A673 (cell line): ENCODE data around the gene SKP1. TPM values are rescaled to one million over a fixed set of nuclear protein-coding genes. Genes with fewer than 3 reads are reported as not detected.
A peak's percentile ranks its signal among the peaks of the same experiment; 100 is the strongest.

Source experiments
- BruUV-seq: library from RNA; stranded (reverse); fragments of 400-500 nt; replicated peaks from 2 replicates; lab custom pipeline; 2021; lab: Mats Ljungman, UMichigan
- CTCF ChIA-PET: fragments of 300-600 bp; sonication (Branson Sonifier 250); formaldehyde crosslinking; loops from one replicate; lab custom pipeline; 2022; ENCODE audit warnings: antibody characterized with exemption; lab: Charles Lee
- POLR2A ChIA-PET: fragments of 300-600 bp; sonication (Branson Sonifier 250); formaldehyde crosslinking; loops from one replicate; lab custom pipeline; 2022; ENCODE audit warnings: antibody characterized with exemption; ENCODE audit not compliant: low non-redundant PET; lab: Charles Lee
- DNase-seq: peaks from one replicate; pipeline ENCODE4 v3.0.0-alpha.2; 2015; ENCODE audit warnings: low spot score
- H3K27ac ChIP-seq: fragments of 200-600 bp; sonication (generic); 2 replicates; pipeline ENCODE4 v1.5.1; 2016; ENCODE audit warnings: mixed run types, low read depth, mild to moderate bottlenecking, mixed read lengths, antibody characterized with exemption, low read length; ENCODE audit not compliant: poor library complexity, severe bottlenecking
- H3K27me3 ChIP-seq: fragments of 200-600 bp; sonication (generic); replicated peaks from 2 replicates; pipeline ENCODE4 v1.6.1; 2017; ENCODE audit warnings: mixed run types, low read depth, mild to moderate bottlenecking, mixed read lengths, antibody characterized with exemption, low read length; ENCODE audit not compliant: insufficient read depth, poor library complexity
- H3K36me3 ChIP-seq: fragments of 200-600 bp; sonication (generic); 2 replicates; pipeline ENCODE4 v1.6.1; 2016; ENCODE audit warnings: mixed run types, mild to moderate bottlenecking, mixed read lengths, antibody characterized with exemption, low read length; ENCODE audit not compliant: insufficient read depth, poor library complexity, severe bottlenecking
- H3K4me1 ChIP-seq: fragments of 200-600 bp; sonication (generic); 2 replicates; pipeline ENCODE4 v1.6.1; 2017; ENCODE audit warnings: mixed run types, mild to moderate bottlenecking, mixed read lengths, antibody characterized with exemption, low read length; ENCODE audit not compliant: insufficient read depth, poor library complexity, severe bottlenecking
- H3K4me3 ChIP-seq: fragments of 200-600 bp; sonication (generic); 2 replicates; pipeline ENCODE4 v1.5.1; 2016; ENCODE audit warnings: low read depth, mixed run types, mild to moderate bottlenecking, mixed read lengths, low read length; ENCODE audit not compliant: poor library complexity, severe bottlenecking
- H3K9me3 ChIP-seq: fragments of 200-600 bp; sonication (generic); 2 replicates; pipeline ENCODE4 v1.6.1; 2016; ENCODE audit warnings: mixed run types, low read depth, mild to moderate bottlenecking, mixed read lengths, antibody characterized with exemption, low read length; ENCODE audit not compliant: poor library complexity, severe bottlenecking
- CTCF ChIP-seq: fragments of 300-800, 200-600 bp; sonication (generic); conservative IDR thresholded peaks from 2 replicates; pipeline ENCODE4 v1.5.1; 2017; ENCODE audit warnings: low read depth, mild to moderate bottlenecking, antibody characterized with exemption, low read length, moderate library complexity, mixed read lengths
- EZH2 ChIP-seq: fragments of 200-600 bp; sonication (generic); IDR thresholded peaks from 2 replicates; pipeline ENCODE4 v1.6.1; 2017; ENCODE audit warnings: borderline replicate concordance, low read depth, mild to moderate bottlenecking, mixed read lengths, antibody characterized with exemption, low read length; ENCODE audit not compliant: poor library complexity, severe bottlenecking
- intact Hi-C: fragments of 100-400 bp; cut with micrococcal nuclease; formaldehyde crosslinking; loops from one replicate; pipeline ENCODE4 v1.10.0; 2022; ENCODE audit not compliant: unreplicated experiment
- total RNA-seq: library from RNA; stranded (reverse); gene quantifications from 2 replicates; pipeline ENCODE4 v1.2.3, GENCODE V29; 2021

The SKP1 gene
- total RNA-seq, 1 experiment from 2014 or later, result 465 TPM

GRCh38 chr5:134140530-134141201 lies 36.1 kb downstream of the SKP1 start:
- peak; percentile 81 for DNase-seq
- POLR2A ChIA-PET, result no interaction called here

GRCh38 chr5:134139891-134140469 lies 36.8 kb downstream of the SKP1 start:
- TF ChIP-seq EZH2 (no peak), CTCF (no peak)
- CTCF ChIA-PET, result interaction anchor here (0.6 to 5.3 kb wide), 6 partner anchors 14 to 113 kb away, joined by 3 to 87 read pairs (median 5); no protein-coding TSS in a partner anchor
- Histone ChIP-seq H3K4me1 (peaks cover 7% of the 10 kb centered on the region), H3K4me3 (no peak overlapping the region), H3K27me3 (no peaks in the 10 kb centered on the region), H3K9me3 (no peaks in the 10 kb centered on the region), H3K27ac (no peak overlapping the region), H3K36me3 (peaks cover 31% of the 10 kb centered on the region)
- no TSS peak for BruUV-seq
- POLR2A ChIA-PET, result no interaction called here
- DNase-seq, result no peak
- intact Hi-C loops, result loop anchor here (1.0 kb wide), 1 partner anchor 101 kb away; no protein-coding TSS in a partner anchor

More at GRCh38 chr5:134140530-134141201, 36.1 kb downstream of the SKP1 start:
- no peaks in the 10 kb centered on the region for H3K27me3 ChIP-seq
- H3K27ac ChIP-seq, result no peak overlapping the region
- H3K36me3 ChIP-seq, result peaks cover 31% of the 10 kb centered on the region
- no peak overlapping the region for H3K4me3 ChIP-seq
- intact Hi-C loops, result loop anchor here (1.0 kb wide), 1 partner anchor 101 kb away; no protein-coding TSS in a partner anchor
- no TSS peak for BruUV-seq
- CTCF ChIA-PET, result interaction anchor here (0.6 to 5.3 kb wide), 5 partner anchors 13 to 114 kb away, joined by 3 to 87 read pairs (median 4); no protein-coding TSS in a partner anchor
- H3K4me1 ChIP-seq, result peaks cover 7% of the 10 kb centered on the region
- H3K9me3 ChIP-seq, result no peaks in the 10 kb centered on the region
- TF ChIP-seq CTCF, result peak; percentile 85
- no peak for TF ChIP-seq EZH2

GRCh38 chr5:134139377-134139851 lies 37.3 kb downstream of the SKP1 start:
- Histone ChIP-seq H3K36me3 (peaks cover 28% of the 10 kb centered on the region), H3K27me3 (no peaks in the 10 kb centered on the region), H3K9me3 (no peaks in the 10 kb centered on the region), H3K4me1 (peaks cover 7% of the 10 kb centered on the region), H3K4me3 (no peak overlapping the region), H3K27ac (no peak overlapping the region)
- ChIA-PET CTCF (interaction anchor here (0.7 to 1.7 kb wide), 2 partner anchors 73 to 100 kb away, joined by 3 to 8 read pairs; no protein-coding TSS in a partner anchor), POLR2A (no interaction called here)
- intact Hi-C loops, result no loop called here
- no peak for DNase-seq
- TF ChIP-seq EZH2, result no peak
- no peak for TF ChIP-seq CTCF
- BruUV-seq, result no TSS peak
